Left colon (tissue), 2 donors: ENCODE results near the gene ATP9A. TPM values are rescaled to one million over a fixed set of nuclear protein-coding genes. Genes with fewer than 3 reads are reported as not detected.
"Not testable (repeated sequence)": the region's sequence is repeated elsewhere in the genome, so short reads cannot be mapped to it uniquely, and the experiment has no call there.

ENCODE experiments used
- ATAC-seq: fragments of 200-7000 bp; cut with Tn5 transposase; one replicate; pipeline ENCODE4 v1.9.1; 2020; ENCODE audit warnings: mild to moderate bottlenecking, moderate library complexity
- DNase-seq, 2 donors: peaks; one replicate each; pipeline ENCODE4 v3.0.0-alpha.2; 2020
- intact Hi-C, 2 donors: fragments of 100-400 bp; cut with DNase I in 1 of 2; cut with micrococcal nuclease in 1 of 2; formaldehyde crosslinking; loops; one replicate each; pipeline versions ENCODE4 v1.11.2 to v1.14.0; 2022; cut with DNase I, micrococcal nuclease
- total RNA-seq, 2 donors: library from RNA; stranded (reverse); fragmentation: NEBNext Ultra II Directional; extraction: Animal tissue kit (Norgen Biotek cat#: 25700); gene quantifications; one replicate each; pipeline ENCODE4 v1.2.1, GENCODE V29; 2021
- donor health status: DM: no; HTN: no; CAD: no.
- donor health status: DM: yes; HTN: yes; CAD: no.

Gene ATP9A
- total RNA-seq, 2 donors from 2014 or later: 66.8 to 90.1 TPM

DNA sequence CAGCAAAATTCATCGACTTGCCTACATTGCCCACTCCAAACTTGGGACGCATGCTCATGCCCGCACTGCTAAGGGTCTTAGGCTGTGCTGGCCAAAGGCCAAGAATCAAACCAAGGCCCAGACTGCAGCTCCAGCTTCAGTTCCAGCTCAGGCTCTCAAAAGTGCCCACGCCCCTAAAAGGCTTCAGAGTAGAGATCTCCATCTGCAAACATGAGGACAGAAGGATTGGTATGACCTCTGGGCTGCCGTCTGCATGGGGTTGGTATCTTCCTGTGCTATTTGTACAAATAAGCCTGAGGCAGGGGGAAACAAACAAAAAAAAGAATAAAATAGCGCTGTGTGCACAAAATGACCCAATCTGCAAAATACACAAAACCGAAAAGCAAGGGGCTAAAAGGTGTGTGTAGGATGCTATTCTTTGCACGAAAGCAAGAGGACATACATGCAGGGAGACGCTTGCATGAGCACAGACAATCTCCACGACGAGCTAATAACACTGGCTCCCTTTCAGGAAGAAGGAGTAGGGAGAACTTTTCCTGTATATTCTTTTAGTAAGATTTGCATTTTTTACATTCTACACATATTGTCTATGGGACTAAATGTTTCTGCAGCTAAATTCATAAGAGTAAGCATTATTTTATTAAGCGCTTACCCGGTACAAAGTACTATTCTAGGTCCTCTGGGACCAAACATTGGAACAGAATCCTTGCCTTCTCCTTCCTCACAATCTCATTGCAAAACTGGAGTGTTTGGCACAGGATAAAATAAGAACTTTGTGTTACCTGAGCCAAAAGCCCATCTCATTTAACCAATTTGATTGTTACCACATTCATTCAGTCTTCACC lies 33.1 kb downstream of the ATP9A start:
- DNase-seq (no peak), ATAC-seq (no peak)
- intact Hi-C loops: no loop called here

DNA sequence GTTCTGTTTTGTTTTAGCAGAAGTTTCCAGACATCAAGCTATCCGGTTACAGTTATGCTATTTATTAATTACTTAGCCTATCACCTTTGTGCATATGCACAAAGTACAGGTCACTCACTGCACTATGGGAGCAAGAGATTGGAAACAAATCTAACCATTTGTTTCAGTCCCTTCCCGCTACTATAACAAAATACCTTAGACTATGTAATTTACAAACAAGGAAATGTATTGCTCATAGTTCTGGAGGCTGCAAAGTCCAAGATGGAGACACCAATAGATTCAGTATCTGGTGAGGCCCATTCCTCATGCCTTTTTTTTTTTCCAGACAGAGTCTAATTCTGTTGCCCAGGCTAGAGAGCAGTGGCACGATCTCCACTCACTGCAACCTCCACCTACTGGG lies 35.1 kb downstream of the ATP9A start:
- DNase-seq (no peak), ATAC-seq (peak; percentile 20)
- intact Hi-C loops: no loop called here

DNA sequence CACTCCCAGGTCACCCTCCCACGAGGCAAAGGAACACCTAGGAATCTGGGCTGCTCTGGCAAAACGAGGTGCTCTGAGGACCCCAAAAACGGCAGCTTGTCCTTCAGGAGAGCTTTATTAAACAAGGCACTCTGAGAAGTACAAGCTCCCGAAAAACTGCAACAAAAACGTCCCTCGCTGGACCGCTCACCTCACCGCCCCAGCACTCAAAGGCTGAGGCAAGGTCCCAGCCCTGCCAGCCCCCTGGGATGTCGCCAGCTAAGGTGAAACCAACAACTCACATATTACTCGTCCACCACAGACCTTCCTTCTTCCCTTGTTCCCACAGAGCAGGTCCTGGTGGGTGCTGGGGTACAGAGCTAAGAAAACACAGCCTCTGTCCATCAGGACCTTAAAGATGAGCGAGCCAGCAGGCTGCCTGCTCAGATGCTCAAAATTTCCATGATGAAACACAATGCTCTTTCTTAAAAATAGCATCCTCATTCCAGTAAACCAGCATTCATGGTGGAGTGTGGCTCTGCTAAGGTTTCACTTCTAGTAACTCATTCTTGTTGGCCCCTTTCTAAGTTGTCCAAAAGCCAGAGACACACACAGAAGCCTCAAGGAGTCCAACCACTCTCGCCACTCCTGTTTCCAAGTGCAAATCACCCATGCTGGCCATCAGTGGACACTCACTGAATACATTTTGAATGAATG lies 35.9 kb downstream of the ATP9A start:
- no peak for DNase-seq
- ATAC-seq: no peak
- intact Hi-C loops: no loop called here

DNA sequence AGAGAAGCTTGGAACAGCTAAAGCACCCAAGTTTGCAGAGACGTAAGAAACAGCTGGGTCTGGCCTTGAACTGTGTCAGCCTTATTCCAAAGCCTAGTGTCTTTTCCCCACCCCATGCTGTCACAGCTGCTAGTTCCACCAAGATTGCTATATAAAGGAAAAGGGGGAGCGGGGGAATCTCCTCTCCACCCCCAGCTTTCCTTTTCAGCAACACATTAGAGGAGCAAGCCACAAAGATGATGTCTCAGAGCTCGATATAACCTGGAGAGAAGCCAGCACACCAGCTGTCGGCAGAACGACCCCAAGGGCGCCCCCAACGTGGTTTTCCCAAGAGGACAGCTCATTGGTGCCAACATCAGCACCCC lies 36.5 kb downstream of the ATP9A start:
- ATAC-seq (no peak), DNase-seq (no peak)
- intact Hi-C loops: no loop called here

DNA sequence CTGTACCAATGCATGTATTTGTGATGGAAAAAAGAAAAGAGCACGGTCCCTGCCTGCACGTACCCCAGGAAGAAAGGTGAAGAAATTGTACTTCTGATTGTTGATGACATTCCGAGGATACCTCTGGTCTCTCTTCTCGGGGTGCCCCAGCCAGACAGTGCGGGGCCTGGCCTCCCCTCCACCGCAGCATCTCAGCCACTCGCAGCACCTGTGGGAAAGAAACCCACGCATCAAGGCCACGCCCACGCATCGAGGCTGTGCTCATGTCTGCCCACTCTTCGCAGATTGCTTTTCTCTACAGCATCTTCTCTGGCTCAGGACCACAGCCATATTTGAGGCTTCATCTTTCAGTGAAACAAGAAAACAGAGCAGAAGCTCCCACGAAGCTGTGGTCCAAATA lies 38.4 kb downstream of the ATP9A start:
- ATAC-seq (no peak), DNase-seq (no peak)

DNA sequence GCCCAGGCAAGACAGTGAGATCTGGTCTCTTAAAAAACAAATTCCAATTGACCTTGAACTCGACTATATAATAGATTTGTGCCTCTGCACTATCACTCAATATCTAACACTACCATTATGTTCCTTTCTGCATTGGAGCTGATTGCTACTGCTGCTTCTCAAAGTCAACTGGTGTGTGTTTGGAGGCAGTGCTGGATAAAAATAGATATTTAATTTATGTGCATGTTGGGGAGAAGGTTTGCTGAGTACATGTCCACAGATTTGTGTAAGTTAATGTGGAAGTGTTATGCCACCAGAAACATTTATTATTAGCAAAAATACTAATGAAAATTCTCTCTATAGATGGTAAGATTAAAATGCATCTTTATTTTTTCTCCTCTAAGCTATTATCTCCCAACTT lies 39.5 kb downstream of the ATP9A start:
- intact Hi-C loops: no loop called here
- DNase-seq: no peak
- no peak for ATAC-seq

More for the DNA sequence above, 38.4 kb downstream of the ATP9A start:
- intact Hi-C loops: no loop called here

DNA sequence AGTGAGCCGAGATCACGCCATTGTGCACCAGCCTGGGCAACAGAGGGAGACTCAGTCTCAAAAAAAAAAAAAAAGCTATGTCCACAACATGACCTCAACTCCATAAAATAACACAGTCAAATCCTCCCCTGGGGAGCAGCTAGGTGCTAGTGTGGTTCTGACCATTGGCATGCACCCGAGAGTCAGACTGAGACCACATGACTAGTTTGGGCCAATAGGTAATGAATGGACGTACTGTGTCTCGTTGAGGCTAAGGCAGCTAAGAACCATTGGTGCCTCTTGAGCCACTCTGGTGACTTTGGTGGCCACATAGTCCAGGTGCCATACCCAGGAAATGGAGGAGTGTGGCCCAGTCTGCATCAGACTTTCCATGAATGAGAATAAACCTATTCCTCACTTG lies 40.3 kb downstream of the ATP9A start:
- ATAC-seq (no peak), DNase-seq (no peak)
- intact Hi-C loops: no loop called here

DNA sequence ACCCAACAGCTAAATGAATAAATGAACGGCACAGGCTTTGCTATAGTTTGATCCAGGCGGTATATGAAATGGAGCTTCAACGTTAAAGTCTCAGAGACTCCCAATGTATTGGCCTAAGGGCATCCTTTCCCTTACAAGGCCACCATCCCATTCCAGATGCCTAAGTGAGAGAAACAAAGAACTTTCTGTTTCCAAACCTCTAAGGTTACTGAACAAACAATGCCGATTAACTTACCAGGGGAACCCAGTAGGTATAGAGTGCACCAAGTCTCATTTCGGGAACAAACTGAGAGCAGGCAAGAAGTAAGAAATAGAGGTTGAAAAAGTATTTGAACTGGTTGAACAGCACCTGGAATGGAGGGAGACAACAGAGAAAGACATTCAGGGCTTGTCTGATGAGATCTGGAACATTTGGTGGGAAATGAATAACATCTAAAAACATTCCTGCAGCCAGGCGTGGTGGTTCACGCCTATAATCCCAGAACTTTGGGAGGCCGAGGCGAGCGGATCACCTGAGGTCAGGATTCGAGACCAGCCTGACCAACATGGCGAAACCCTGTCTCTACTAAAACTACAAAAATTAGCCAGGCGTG lies 42.5 kb downstream of the ATP9A start:
- ATAC-seq: no peak
- intact Hi-C loops: no loop called here
- DNase-seq: no peak

DNA sequence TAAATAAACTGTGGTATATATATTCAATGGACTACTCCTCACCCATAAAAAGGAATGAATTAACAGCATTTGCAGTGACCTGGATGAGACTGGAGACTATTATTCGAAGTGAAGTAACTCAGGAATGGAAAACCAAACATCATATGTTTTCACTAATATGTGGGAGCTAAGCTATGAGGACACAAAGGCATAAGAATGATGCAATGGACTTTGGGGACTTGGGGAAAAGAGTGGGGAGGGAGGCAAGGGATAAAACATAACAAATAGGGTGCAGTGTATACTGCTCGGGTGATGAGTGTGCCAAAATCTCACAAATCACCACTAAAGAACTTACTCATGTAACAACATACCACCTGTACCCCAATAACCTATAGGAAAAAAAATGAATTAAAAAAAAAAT lies 45.2 kb downstream of the ATP9A start:
- intact Hi-C loops, DNase-seq, ATAC-seq: not testable (repeated sequence)

DNA sequence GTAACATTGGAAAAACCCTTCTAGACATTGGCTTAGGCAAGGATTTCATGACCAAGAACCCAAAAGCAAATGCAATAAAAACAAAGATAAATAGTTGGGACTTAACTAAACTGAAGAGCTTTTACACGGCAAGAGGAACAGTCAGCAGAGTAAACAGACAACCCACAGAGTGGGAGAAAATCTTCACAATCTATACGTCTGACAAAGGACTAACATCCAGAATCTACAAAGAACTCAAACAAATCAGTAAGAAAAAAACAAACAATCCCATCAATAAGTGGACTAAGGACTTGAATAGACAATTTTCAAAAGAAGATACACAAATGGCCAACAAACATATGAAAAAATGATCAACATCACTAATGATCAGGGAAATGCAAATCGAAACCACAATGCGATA lies 45.9 kb downstream of the ATP9A start:
- intact Hi-C loops, DNase-seq: not testable (repeated sequence)

DNA sequence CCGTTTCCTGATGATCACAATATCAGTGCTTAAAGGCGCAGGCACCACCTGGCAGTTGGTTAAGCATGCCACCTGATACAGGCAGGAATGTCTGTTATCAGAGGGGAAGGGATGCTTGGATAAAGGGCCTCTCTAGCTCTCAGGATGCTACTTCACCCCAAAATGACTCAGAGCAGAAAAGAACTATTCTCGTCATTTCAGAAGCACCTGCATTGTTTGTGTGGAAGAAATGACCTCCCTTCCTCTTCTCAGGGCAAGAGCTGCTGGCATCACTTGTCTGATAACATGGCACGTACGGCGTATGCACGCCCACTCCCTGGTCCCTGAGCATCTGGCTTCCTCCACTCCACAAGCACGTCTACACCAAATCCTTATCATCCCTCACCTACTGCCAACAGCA lies 47.3 kb downstream of the ATP9A start:
- intact Hi-C loops: no loop called here
- ATAC-seq (no peak), DNase-seq (no peak)

More for the DNA sequence above, 45.9 kb downstream of the ATP9A start:
- not testable (repeated sequence) for ATAC-seq

DNA sequence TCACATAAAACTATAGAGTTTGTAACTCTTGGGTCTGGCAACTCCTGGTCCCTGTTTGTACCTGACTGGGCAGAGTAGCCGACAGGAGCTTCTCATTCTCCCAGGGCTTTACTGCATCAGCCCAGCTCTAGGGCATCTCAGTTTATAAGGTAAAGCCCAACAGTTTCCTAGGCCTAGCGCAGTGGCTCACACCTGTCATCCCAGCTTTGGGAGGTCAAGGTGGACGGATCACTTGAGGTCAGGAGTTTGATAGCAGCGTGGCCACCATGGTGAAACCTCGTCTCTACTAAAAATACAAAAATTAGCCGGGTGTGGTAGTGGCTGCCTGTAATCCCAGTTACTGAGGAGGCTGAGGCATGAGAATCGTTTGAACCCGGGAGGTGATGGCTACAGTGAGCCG lies 47.8 kb downstream of the ATP9A start:
- intact Hi-C loops: no loop called here
- no peak for DNase-seq
- no peak for ATAC-seq

DNA sequence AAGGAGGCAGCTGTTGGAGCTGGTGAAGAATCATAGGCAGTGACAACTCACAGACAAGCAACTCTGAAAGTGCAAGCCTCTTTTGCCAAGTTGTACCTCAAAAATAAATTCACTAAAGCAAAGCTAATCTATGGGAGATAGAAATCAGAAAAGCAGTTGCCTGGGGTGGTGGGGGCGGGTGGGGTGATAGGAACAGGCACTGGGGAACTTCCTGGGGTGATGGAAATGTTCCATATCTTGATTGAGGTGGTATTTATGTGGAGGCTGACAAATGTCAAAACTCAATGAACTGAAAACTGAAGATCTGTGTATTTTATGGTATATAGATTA lies 52.4 kb downstream of the ATP9A start:
- ATAC-seq: no peak
- intact Hi-C loops: no loop called here

DNA sequence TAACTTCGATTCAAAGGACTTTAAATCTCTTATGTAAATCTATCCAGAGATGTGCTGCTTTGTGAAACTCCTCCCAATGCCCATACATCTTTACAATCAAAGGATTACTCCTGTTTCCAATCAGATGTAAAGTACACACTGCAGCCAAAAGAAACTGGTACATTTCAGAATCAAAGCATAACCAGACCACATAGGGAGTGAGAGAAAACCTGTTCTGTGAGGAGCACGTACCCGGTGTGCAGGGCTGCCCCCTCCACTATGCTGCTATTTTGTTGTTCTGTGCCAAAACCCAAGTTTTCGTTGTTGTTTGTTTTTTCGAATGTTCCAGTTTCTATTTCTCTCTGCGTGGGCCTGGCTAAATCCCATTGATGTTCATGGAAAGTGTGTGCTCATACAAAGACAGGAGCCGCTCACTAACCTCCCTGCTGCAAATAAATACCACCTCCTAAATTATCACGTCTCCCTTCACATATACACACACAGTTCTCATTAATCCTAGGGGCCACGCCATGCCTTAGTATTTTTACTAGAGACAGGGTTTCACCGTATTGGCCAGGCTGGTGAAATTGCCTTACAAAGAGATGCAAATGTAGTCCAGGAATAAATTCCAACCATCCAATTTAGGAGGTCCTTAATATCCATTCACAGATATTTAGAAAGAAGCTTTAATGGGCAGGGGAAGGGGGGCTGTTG lies 52.9 kb downstream of the ATP9A start:
- ATAC-seq (no peak), DNase-seq (no peak)
- intact Hi-C loops: no loop called here

More for the DNA sequence above, 52.4 kb downstream of the ATP9A start:
- DNase-seq: no peak

DNA sequence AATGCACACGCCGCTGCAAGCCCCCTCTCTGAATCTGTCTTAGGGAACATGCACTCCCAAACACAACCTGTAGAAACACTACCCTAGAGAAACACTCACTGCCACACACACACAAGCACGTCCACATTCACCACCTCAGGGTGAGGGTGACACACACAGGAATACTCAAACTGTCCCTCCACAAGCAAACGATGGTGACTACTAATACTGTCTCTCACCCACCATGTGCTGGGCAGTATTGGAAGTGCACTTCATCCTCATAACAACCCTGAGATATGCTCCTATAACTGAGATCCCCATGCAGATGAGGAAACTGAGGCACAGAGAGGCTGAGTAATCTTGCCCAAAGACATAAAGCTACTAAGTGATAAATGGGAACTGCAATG lies 55.0 kb downstream of the ATP9A start:
- intact Hi-C loops: no loop called here
- ATAC-seq (no peak), DNase-seq (no peak)

DNA sequence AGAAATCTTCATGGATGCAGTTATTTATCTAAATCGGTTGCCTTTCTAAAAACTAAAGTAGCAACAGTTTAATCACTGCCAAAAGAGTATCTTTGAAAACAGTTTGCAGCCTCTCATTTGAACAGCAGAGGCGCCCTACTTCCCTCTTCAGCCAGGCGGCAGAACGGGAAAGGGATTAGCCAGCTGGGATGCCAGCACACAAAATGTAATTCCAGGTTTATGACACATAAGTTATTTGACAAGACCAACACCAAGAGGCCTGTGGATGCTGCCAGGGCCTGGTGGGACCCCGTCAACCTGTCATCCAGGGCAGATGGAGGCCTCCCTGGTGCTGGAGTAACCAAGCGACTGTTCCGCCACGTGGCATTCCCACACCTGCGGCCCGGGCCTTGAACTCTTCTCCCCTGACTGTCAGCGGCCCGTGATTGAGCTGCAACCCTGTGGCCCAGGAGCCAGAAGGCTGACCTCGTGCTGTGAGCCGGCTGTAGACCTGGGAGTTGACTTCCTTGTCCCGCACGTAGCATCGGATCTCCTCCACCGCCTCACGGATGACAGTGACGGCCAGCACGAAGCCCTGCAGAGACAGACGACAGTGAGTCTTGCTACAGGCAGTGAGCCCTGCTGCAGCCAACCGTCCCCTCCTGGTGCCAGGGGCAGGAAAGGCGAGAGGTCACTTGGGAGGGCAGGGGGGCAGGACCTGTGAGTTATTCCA lies 55.5 kb downstream of the ATP9A start:
- intact Hi-C loops: no loop called here
- peak in 1 of 2 donors; percentile 15 for DNase-seq

DNA sequence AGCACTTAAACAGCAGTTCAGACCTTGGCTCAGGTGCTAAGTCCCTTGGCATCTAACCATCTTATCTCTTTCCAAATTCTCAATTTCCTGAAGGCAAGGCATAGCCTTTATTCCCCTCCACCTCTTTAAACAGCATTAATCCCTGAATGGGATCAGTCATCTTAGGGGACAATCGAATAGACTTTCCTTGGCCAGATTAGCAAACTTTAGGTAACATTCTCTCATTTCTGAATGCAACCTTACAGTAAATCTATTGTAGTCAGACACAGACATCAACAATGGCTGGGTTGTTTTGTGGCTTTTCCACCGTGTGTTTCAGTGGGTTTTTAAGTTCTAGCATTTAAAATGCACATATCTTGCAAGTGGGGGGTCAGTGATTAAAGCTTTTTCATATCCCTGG lies 56.8 kb downstream of the ATP9A start:
- DNase-seq (no peak), ATAC-seq (no peak)
- intact Hi-C loops: no loop called here

More for the DNA sequence above, 55.5 kb downstream of the ATP9A start:
- peak; percentile 69 for ATAC-seq

DNA sequence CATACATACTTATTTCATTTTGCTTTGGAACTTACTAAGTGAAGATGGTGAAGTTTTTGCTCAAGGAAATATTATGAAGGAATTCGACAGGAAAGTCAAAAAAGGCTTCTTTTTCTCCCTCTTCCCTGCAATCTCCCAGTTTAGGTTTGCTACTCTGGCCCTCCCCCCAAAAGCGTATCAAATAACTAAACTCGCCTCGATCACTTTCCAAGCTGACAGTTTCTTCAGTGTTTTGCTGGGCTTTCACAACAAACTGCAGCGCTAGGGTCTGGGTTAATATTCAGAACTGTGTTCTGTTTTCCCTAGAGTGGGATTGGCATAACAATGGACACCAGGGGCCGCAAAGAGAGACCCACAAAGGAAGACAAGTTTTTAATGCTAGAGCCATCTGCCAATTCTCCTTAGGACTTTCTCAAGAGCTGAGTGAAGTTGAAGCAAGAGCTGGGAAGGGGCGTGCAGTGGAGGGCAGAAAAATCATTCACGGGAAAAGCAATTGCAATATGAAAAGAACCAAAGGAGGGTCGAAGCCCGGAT lies 57.8 kb downstream of the ATP9A start:
- intact Hi-C loops: no loop called here
- ATAC-seq: no peak
- DNase-seq: no peak

DNA sequence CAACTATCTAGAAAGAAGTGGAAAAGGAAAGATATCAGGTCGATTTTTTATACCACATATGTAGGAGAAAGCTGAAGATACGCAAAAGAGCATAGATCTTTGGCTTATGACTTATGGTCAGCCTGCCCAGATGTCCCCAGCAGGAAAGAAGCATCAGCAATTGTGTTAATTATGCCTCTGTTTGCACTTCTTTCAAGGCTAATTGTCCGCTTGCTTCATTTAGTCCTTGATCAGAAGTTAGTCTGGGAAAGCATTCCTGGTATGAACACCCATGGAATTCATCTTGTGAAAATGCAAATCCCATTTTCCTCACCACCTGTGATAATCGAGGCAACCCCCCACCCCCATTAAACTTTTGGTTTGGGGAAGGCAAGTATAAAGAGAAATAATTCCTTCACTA lies 62.8 kb downstream of the ATP9A start:
- DNase-seq: no peak
- ATAC-seq: no peak

More for the DNA sequence above, 62.8 kb downstream of the ATP9A start:
- intact Hi-C loops: no loop called here
